HG02759 (cell line): ENCODE data around the gene SLX9.

Experiments used
- ATAC-seq: cut with Tn5 transposase; IDR thresholded peaks from one replicate; pipeline ENCODE4 v1.9.1; 2021; ENCODE audit warnings: mild to moderate bottlenecking, moderate library complexity; ENCODE audit not compliant: unreplicated experiment

SLX9 gene

GRCh38 chr21:44988607-44989536, 49.0 kb downstream of the SLX9 start:
- ATAC-seq, result no peak

- ATAC-seq, result no peak
Observed at GRCh38 chr21:44989537-44989886, 49.7 kb downstream of the SLX9 start.

GRCh38 chr21:44989943-44990780, 50.3 kb downstream of the SLX9 start:
- ATAC-seq, result no peak

- ATAC-seq, result no peak
Observed at GRCh38 chr21:44990921-44991320, 51.1 kb downstream of the SLX9 start.

- ATAC-seq, result no peak
Observed at GRCh38 chr21:44991538-44992483, 52.0 kb downstream of the SLX9 start.

GRCh38 chr21:44992608-44993031, 52.8 kb downstream of the SLX9 start:
- no peak for ATAC-seq

- ATAC-seq, result no peak
Observed at GRCh38 chr21:44993321-44994046, 53.7 kb downstream of the SLX9 start.

GRCh38 chr21:44994047-44994694, 54.3 kb downstream of the SLX9 start:
- no peak for ATAC-seq

- ATAC-seq, result no peak
Observed at GRCh38 chr21:44994695-44995342, 55.0 kb downstream of the SLX9 start.

- ATAC-seq, result no peak
Observed at GRCh38 chr21:44995343-44995941, 55.6 kb downstream of the SLX9 start.

GRCh38 chr21:44996096-44996495, 56.3 kb downstream of the SLX9 start:
- no peak for ATAC-seq

GRCh38 chr21:44996501-44996921, 56.7 kb downstream of the SLX9 start:
- ATAC-seq, result no peak

GRCh38 chr21:44996983-44997936, 57.4 kb downstream of the SLX9 start:
- ATAC-seq, result no peak

- no peak for ATAC-seq
Observed at GRCh38 chr21:44998086-44998620, 58.3 kb downstream of the SLX9 start.

- ATAC-seq, result no peak
Observed at GRCh38 chr21:44998621-44999427, 59.0 kb downstream of the SLX9 start.

GRCh38 chr21:44999428-44999971, 59.7 kb downstream of the SLX9 start:
- no peak for ATAC-seq
